Hippocampal formation (tissue), 2 donors: ENCODE results near the gene METTL24.

ENCODE experiments used
- DNase-seq, 2 donors: peaks; one replicate each; lab custom pipeline; 2025; lab: John Stamatoyannopoulos, UW

Gene METTL24

DNA sequence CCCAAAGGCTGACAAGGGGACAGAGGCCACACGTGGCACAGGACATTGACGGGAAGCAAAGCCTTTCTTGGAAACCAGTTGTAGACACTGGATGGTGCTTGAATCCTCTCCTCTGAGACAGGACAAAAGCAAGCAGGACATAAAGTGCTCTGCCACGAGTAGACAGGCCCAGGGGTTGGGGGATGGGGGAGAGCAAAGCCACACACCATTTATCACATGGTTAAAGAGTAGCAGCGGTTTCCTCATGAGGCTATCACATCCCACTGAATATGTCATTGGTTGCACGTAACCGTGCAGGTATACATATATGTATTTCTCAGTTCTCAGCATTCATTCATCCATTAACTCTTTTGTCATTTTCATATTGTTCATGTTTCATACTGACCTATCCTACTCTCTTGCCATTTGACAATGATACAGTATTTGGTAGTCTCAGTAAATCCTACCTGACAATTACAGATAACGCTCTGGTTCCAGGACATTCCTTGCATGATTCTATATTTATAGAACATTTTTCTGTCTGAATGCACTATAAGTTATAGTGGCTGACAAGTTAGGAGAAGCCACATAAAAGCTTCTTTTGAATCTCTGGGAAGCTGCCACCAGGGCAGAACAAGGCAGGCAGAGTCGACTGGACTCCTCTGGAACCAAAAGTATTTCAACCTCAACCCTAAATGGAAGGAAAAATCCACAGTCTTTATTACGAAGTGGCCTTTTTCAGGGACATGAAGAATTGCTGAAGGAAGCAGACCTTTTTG lies 23.5 kb downstream of the METTL24 start:
- no peak for DNase-seq

GRCh38 chr6:110332281-110332680 lies 25.9 kb downstream of the METTL24 start:
- DNase-seq: no peak

DNA sequence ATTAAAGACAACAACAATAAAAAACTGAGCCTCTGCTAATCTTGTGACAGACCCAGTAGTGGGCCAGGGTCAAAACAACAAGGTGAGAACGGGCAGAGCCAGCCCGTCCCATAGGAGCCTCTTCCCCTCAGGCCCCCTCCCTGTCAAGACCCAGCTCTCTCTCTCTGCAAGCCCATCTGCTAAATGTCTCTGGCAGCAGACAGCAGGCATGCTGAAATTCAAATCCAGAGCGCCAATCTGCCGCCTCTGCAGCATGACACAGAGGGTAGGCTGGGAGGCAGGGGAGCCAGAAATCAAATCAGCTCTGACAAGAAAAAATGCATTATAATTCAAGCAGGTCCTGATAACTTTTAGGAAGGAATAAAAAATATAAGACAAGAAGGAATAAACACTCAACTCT lies 26.3 kb downstream of the METTL24 start:
- DNase-seq: no peak

GRCh38 chr6:110331390-110331789 lies 26.8 kb downstream of the METTL24 start:
- no peak for DNase-seq

GRCh38 chr6:110329714-110330436 lies 28.3 kb downstream of the METTL24 start:
- DNase-seq: peak in 1 of 2 donors; percentile 49

- no peak for DNase-seq
Observed at GRCh38 chr6:110329348-110329713, 28.8 kb downstream of the METTL24 start.

DNA sequence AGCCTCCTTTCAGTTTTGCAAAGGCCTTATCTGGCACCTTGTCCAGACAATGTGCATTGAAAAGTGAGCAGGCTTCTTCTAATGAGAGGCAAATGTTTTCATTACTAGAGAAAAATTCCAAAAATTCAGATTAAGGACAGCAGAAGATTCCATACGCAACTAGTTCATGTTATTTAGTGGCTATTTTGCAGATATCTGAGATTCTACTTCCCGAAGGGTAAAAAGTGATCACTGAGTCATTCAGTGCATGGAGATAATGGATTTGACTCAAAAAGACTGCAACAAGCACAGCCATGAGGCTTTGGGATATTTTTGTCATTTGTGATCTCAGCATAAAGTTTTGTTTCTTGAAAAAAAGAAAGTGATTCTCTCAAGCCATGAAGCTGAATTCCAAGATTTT lies 29.9 kb downstream of the METTL24 start:
- no peak for DNase-seq

- DNase-seq: no peak
Observed at GRCh38 chr6:110327391-110327790, 30.8 kb downstream of the METTL24 start.

DNA sequence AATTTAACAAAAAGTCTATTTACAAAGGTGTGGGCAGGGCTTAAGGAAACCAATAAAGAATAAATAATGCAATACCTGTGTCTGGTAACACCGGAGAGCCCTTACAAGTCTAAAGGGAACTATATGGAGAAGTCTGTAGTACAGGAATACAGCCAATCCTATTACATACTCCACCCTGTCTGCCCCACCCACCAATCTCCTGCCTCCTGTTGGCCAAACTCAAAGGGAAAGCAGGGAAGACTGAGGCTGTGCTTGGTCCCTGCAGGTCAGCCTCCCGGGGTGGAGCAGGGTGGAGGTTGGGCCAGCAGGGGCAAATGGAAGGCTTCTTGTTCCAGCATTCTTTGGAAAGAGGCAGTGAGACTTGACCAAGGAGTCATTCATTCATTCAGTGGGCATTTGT lies 31.5 kb downstream of the METTL24 start:
- DNase-seq: no peak

DNA sequence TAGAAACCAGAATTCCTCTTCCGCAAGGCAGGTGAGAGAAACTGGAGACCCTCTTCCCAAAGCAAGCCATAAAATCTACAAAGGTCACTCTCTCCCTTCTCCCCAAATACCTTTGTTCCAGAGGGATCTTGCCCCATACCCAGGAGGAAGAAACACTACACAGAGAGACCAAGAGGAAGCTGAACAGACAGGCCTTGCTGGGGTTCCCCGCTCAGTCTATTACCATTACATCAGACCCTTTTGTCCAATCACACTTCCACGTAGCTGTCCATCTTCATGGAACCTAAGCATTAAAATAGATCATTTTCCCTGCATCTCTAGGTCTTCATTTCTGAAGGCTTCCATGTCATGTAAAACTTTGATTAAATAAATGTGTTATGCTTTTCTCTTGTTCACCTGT lies 32.1 kb downstream of the METTL24 start:
- no peak for DNase-seq

DNA sequence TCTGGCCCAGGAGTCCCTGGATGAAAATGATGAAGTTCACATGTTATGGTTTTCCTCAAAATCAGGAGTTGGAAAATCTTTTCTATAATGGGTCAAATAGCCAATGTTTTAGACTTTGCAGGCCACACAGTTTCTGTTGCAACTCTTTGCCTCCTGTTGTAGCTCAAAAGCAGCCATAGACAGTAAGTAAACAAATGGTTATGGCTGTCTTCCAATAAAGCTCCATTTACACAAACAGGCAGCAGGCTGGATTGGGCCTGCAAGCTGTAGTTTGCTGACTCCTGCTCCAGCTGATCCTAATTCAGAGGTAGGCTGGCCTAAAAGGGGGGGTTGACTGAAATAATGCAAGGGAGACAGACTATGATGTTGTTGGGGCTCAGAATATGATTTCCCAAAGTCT lies 33.0 kb downstream of the METTL24 start:
- no peak for DNase-seq

DNA sequence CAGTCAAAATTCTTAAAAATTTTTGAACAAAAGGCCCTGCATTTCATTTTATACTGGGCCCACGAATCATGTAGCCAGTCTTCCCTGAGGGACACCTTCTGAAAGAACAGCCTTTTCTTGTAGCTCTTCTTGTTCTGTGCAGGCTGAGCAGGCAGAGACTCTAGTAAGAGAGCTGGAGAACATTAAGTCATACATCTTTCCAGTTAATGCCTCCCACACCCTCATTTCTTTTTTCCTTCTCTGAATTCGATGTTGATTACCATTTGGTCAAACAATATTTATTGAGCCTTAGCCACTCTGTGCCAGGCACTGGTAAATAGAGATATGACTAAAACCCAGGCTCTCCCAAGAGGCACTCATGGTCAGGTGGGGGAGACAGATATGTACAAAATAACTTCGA lies 33.6 kb downstream of the METTL24 start:
- no peak for DNase-seq

- no peak for DNase-seq
Observed at GRCh38 chr6:110323258-110323657, 34.9 kb downstream of the METTL24 start.

- no peak for DNase-seq
Observed at GRCh38 chr6:110322874-110323242, 35.3 kb downstream of the METTL24 start.

GRCh38 chr6:110322151-110322873 lies 35.8 kb downstream of the METTL24 start:
- DNase-seq: no peak

GRCh38 chr6:110320307-110320706 lies 37.8 kb downstream of the METTL24 start:
- DNase-seq: no peak

GRCh38 chr6:110319843-110320242 lies 38.3 kb downstream of the METTL24 start:
- no peak for DNase-seq

- DNase-seq: no peak
Observed at GRCh38 chr6:110319381-110319780, 38.8 kb downstream of the METTL24 start.

DNA sequence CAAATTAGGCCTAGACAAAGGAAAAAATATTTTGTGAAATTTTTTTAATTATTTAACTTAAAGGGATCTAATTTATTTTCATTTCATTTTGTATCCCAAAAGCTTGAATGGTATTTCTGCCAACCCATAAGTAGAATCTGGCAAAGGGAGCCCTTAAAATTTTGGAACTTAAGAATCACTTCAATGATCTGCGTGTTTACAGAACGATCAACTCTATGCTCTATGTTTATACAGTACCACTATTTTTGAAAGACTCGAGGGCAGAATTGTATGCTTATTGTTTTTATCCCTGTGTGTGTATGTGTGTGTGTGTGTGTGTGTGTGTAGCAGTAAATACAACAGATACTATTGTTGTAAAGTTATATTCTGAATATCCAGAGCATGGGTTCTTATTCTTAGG lies 39.2 kb downstream of the METTL24 start:
- DNase-seq: no peak

GRCh38 chr6:110317646-110318045 lies 40.5 kb downstream of the METTL24 start:
- no peak for DNase-seq

DNA sequence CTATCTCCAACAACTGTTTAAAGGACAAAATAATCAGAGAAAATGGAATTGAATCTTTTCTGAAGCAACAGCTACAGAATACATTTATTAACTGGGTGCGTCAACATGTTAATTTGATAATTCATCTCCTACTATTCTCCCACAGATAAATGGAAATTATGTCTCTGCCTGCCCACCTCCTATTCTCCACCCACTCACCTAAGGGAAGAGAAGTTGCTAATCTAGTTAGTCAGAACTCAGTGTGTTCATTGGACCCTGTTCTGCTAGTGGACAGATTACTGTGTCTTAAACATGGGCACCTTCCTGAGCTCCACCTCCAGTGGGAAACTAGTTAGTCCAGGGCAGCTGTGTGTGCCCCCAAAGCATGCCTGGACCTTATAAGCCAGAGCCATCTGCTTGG lies 41.0 kb downstream of the METTL24 start:
- no peak for DNase-seq

DNA sequence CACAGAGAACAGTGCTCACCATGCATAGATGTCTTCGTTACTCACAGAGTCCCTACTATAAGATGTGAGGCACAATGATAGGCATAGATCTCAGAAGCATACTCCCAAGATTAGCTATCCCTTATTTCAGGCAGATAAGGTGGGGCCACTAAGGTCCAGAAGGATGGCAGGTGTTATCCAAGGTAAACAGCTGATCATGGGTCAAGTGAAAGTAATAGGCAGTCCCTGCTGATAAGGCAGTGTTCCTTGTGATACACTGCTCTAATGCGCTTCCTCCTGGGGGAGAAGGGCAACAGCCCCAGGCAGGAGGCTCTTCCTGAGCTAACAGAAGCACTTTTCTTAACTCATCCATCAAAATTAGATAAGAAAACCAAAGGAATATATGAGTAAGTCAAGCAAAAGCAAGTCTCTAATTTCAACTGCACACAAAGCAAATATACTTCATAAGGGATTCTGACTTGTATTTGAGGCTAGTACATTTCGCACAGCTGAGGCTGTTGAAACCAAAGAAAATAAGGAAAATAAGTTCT lies 42.2 kb downstream of the METTL24 start:
- DNase-seq: no peak
